GM18870 (cell line): ENCODE data around the gene SETBP1.

Experiments
- ATAC-seq: cut with Tn5 transposase; IDR thresholded peaks from one replicate; pipeline ENCODE4 v1.9.1; 2021; ENCODE audit warnings: moderate library complexity; ENCODE audit not compliant: unreplicated experiment

Gene SETBP1

GRCh38 chr18:45100321-45101105 is 419.8 kb downstream of the SETBP1 start:
- no peak for ATAC-seq

- no peak for ATAC-seq
These were observed 421.4 kb downstream of the SETBP1 start for GRCh38 chr18:45102126-45102525.

- ATAC-seq: no peak
These were observed 422.2 kb downstream of the SETBP1 start for GRCh38 chr18:45102863-45103262.

- ATAC-seq: peak; percentile 36
These were observed 422.8 kb downstream of the SETBP1 start for GRCh38 chr18:45103319-45104048.

- peak; percentile 13 for ATAC-seq
These were observed 423.3 kb downstream of the SETBP1 start for GRCh38 chr18:45104049-45104395.

GRCh38 chr18:45106331-45106774 is 425.7 kb downstream of the SETBP1 start:
- peak; percentile 95 for ATAC-seq

- no peak for ATAC-seq
These were observed 426.7 kb downstream of the SETBP1 start for GRCh38 chr18:45107425-45107824.

- ATAC-seq: no peak
These were observed 428.1 kb downstream of the SETBP1 start for GRCh38 chr18:45108754-45109153.

- ATAC-seq: no peak
These were observed 428.6 kb downstream of the SETBP1 start for GRCh38 chr18:45109271-45109670.

GRCh38 chr18:45109706-45110105 is 429.0 kb downstream of the SETBP1 start:
- no peak for ATAC-seq

- no peak for ATAC-seq
These were observed 430.2 kb downstream of the SETBP1 start for GRCh38 chr18:45110577-45111501.

- ATAC-seq: no peak
These were observed 430.8 kb downstream of the SETBP1 start for GRCh38 chr18:45111502-45111848.

- no peak for ATAC-seq
These were observed 432.0 kb downstream of the SETBP1 start for GRCh38 chr18:45112682-45113081.

GRCh38 chr18:45116116-45116515 is 435.4 kb downstream of the SETBP1 start:
- ATAC-seq: no peak
